ENCODE measurements around the gene SAFB2. TPM values are rescaled to one million over a fixed set of nuclear protein-coding genes. Genes with fewer than 3 reads are reported as not detected.

The SAFB2 gene
- total RNA-seq, 1 donor from 2014 or later, result 48.2 TPM

- H3K4me1 Mint-ChIP-seq (ENCODE audit: low read depth), result peaks cover 3% of the 10 kb centered on the region
- no peaks in the 10 kb centered on the region for H3K27me3 Mint-ChIP-seq (ENCODE audit: low read depth)
- DNase-seq (ENCODE audit: low spot score), result peak; percentile 89
- peaks cover 46% of the 10 kb centered on the region for H3K36me3 Mint-ChIP-seq (ENCODE audit: low read depth)
- no peak overlapping the region for H3K4me3 Mint-ChIP-seq (ENCODE audit: unreplicated experiment)
- H3K27ac Mint-ChIP-seq (ENCODE audit: unreplicated experiment), result no peak overlapping the region
- H3K9me3 Mint-ChIP-seq (ENCODE audit: low read depth), result no peaks in the 10 kb centered on the region
- TF ChIP-seq CTCF (IDR thresholded peaks at IDR 0.05), result no peak
Observed at GRCh38 chr19:5591476-5591875, 31.1 kb downstream of the SAFB2 start.

GRCh38 chr19:5590865-5591154 is 31.8 kb downstream of the SAFB2 start:
- no peak for DNase-seq (ENCODE audit: low spot score)
- Mint-ChIP-seq H3K4me1 (ENCODE audit: low read depth) (peaks cover 5% of the 10 kb centered on the region), H3K4me3 (ENCODE audit: unreplicated experiment) (no peak overlapping the region), H3K27ac (ENCODE audit: unreplicated experiment) (no peak overlapping the region), H3K9me3 (ENCODE audit: low read depth) (no peaks in the 10 kb centered on the region), H3K36me3 (ENCODE audit: low read depth) (peaks cover 45% of the 10 kb centered on the region), H3K27me3 (ENCODE audit: low read depth) (no peaks in the 10 kb centered on the region)
- TF ChIP-seq CTCF (IDR thresholded peaks at IDR 0.05), result no peak

GRCh38 chr19:5590151-5590864 is 32.3 kb downstream of the SAFB2 start:
- H3K9me3 Mint-ChIP-seq (ENCODE audit: low read depth), result no peaks in the 10 kb centered on the region
- peak; percentile 87 for DNase-seq (ENCODE audit: low spot score)
- H3K4me3 Mint-ChIP-seq (ENCODE audit: unreplicated experiment), result no peak overlapping the region
- H3K4me1 Mint-ChIP-seq (ENCODE audit: low read depth), result peaks cover 9% of the 10 kb centered on the region
- H3K27me3 Mint-ChIP-seq (ENCODE audit: low read depth), result no peaks in the 10 kb centered on the region
- peaks cover 41% of the 10 kb centered on the region for H3K36me3 Mint-ChIP-seq (ENCODE audit: low read depth)
- H3K27ac Mint-ChIP-seq (ENCODE audit: unreplicated experiment), result no peak overlapping the region
- TF ChIP-seq CTCF (IDR thresholded peaks at IDR 0.05), result no peak

GRCh38 chr19:5588906-5589676 is 33.5 kb downstream of the SAFB2 start:
- Mint-ChIP-seq H3K4me1 (ENCODE audit: low read depth) (peaks cover 9% of the 10 kb centered on the region), H3K4me3 (ENCODE audit: unreplicated experiment) (no peak overlapping the region), H3K36me3 (ENCODE audit: low read depth) (peaks cover 38% of the 10 kb centered on the region), H3K27me3 (ENCODE audit: low read depth) (no peaks in the 10 kb centered on the region), H3K9me3 (ENCODE audit: low read depth) (no peaks in the 10 kb centered on the region), H3K27ac (ENCODE audit: unreplicated experiment) (no peak overlapping the region)
- TF ChIP-seq CTCF (IDR thresholded peaks at IDR 0.05), result no peak
- peak; percentile 62 for DNase-seq (ENCODE audit: low spot score)

GRCh38 chr19:5588441-5588840 is 34.1 kb downstream of the SAFB2 start:
- TF ChIP-seq CTCF (IDR thresholded peaks at IDR 0.05), result no peak
- no peaks in the 10 kb centered on the region for H3K9me3 Mint-ChIP-seq (ENCODE audit: low read depth)
- H3K27ac Mint-ChIP-seq (ENCODE audit: unreplicated experiment), result no peak overlapping the region
- DNase-seq (ENCODE audit: low spot score), result peak; percentile 50
- no peak overlapping the region for H3K4me3 Mint-ChIP-seq (ENCODE audit: unreplicated experiment)
- H3K36me3 Mint-ChIP-seq (ENCODE audit: low read depth), result peaks cover 34% of the 10 kb centered on the region
- H3K27me3 Mint-ChIP-seq (ENCODE audit: low read depth), result no peaks in the 10 kb centered on the region
- H3K4me1 Mint-ChIP-seq (ENCODE audit: low read depth), result peaks cover 9% of the 10 kb centered on the region

Data from chondrocyte (in vitro differentiated cells).